GM19372 (cell line): ENCODE data around the gene C22orf15.

Source experiments
- ATAC-seq: cut with Tn5 transposase; IDR thresholded peaks from one replicate; pipeline ENCODE4 v1.9.1; 2021; ENCODE audit warnings: mild to moderate bottlenecking, low read depth, moderate library complexity; ENCODE audit not compliant: unreplicated experiment

The C22orf15 gene

GRCh38 chr22:23786752-23787599 lies 24.2 kb downstream of the C22orf15 start, which contains the start of gene SMARCB1:
SMARCB1 (plus strand) TSS chr22:23786966; CDS start chr22:23787170, 204 bp downstream.
- peak; percentile 63 for ATAC-seq

GRCh38 chr22:23787600-23787896 lies 24.8 kb downstream of the C22orf15 start:
- peak; percentile 14 for ATAC-seq

GRCh38 chr22:23787910-23788309 lies 25.1 kb downstream of the C22orf15 start:
- ATAC-seq: no peak

GRCh38 chr22:23789121-23789520 lies 26.3 kb downstream of the C22orf15 start:
- ATAC-seq: no peak

- no peak for ATAC-seq
Observed at GRCh38 chr22:23789638-23790037, 26.8 kb downstream of the C22orf15 start.

- no peak for ATAC-seq
Observed at GRCh38 chr22:23790819-23791737, 28.3 kb downstream of the C22orf15 start.

- ATAC-seq: no peak
Observed at GRCh38 chr22:23791738-23792645, 29.2 kb downstream of the C22orf15 start.

- ATAC-seq: no peak
Observed at GRCh38 chr22:23793326-23793725, 30.5 kb downstream of the C22orf15 start.

- no peak for ATAC-seq
Observed at GRCh38 chr22:23796461-23796860, 33.7 kb downstream of the C22orf15 start.

GRCh38 chr22:23800297-23801237 lies 37.8 kb downstream of the C22orf15 start:
- ATAC-seq: no peak

- no peak for ATAC-seq
Observed at GRCh38 chr22:23801238-23801821, 38.5 kb downstream of the C22orf15 start.

- ATAC-seq: no peak
Observed at GRCh38 chr22:23801886-23802377, 39.1 kb downstream of the C22orf15 start.

GRCh38 chr22:23803001-23803819 lies 40.4 kb downstream of the C22orf15 start:
- no peak for ATAC-seq

- no peak for ATAC-seq
Observed at GRCh38 chr22:23804781-23805291, 42.0 kb downstream of the C22orf15 start.

GRCh38 chr22:23806837-23807236 lies 44.0 kb downstream of the C22orf15 start:
- ATAC-seq: no peak

- no peak for ATAC-seq
Observed at GRCh38 chr22:23812378-23812777, 49.6 kb downstream of the C22orf15 start.
